HG03521 (cell line): ENCODE results near the gene FANK1.

Experiments
- ATAC-seq: cut with Tn5 transposase; IDR thresholded peaks from one replicate; pipeline ENCODE4 v1.9.1; 2021; ENCODE audit warnings: mild to moderate bottlenecking, moderate library complexity; ENCODE audit not compliant: unreplicated experiment

The FANK1 gene

DNA sequence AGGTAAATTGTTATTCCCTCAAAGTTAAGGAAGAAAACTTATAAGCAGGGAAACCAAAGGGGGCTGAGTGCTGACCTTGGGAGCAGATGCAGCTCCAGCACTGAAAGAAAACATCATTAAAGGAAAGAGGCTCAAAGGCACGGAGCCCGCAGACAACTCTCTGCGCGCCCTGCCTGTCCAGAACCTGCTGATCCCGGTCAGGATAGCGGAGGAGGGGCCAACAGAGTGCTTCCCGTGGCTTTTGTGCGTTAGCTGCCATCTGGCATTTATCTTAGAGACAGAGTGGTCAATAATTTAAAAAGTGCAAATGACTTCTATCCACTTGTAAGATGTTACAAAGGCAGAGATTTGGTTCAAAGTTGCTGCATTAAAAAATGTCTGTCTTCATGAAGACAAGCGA is 162.1 kb downstream of the FANK1 start:
- ATAC-seq: no peak
